Sigmoid colon (tissue), 4 donors: ENCODE measurements around the gene ACAT2.

Experiments used
- CTCF ChIP-seq, 4 experiments: fragments of 450-650 bp in 3 of 4; fragments of 200-600 bp in 1 of 4; IDR thresholded peaks; one replicate each; pipeline ENCODE4 v1.5.1; 2016 to 2019; ENCODE audit warnings: antibody characterized with exemption in 4 of 4, mild to moderate bottlenecking in 3 of 4, moderate library complexity in 2 of 4
- POLR2AphosphoS5 ChIP-seq, 4 donors: sonication (generic); formaldehyde crosslinking; IDR thresholded peaks; one replicate each; pipeline ENCODE4 v1.6.1; 2017; ENCODE audit warnings: antibody characterized with exemption in 4 of 4

- no peak for TF ChIP-seq CTCF (IDR thresholded peaks at IDR 0.05)
- no peak for TF ChIP-seq POLR2AphosphoS5 (IDR thresholded peaks at IDR 0.05)
Observed at GRCh38 chr6:159823953-159824352, 62.1 kb downstream of the ACAT2 start.
